ENCODE measurements around the gene TCN2.
"Not testable (repeated sequence)": the region's sequence is repeated elsewhere in the genome, so short reads cannot be mapped to it uniquely, and the experiment has no call there.

TCN2 gene

GRCh38 chr22:30606455-30607299, at the start of gene TCN2:
Gene TCN2 (plus strand): TSS chr22:30607174. CDS start chr22:30607332, 158 bp downstream.
- peak within 1 kb of the TSS; percentile 46 to 68 (median 58) for H3K4me3 ChIP-seq
- H3K27me3 ChIP-seq = no peaks in the 10 kb centered on the region
- no peaks in the 10 kb centered on the region for H4K20me1 ChIP-seq
- H3K4me2 ChIP-seq = peak within 1 kb of the TSS; percentile 83 to 99 (median 94)
- 0 out of 22 replicates have a peak, but pooled peaks cover 0 to 5% (median 0%) of the 10 kb centered on the region in 11 experiments for H3K36me3 ChIP-seq
- peak within 1 kb of the TSS; percentile 56 to 84 (median 80) for H3K27ac ChIP-seq
- H3K9ac ChIP-seq = peak within 1 kb of the TSS; percentile 68 to 80 (median 76)
- H3K4me1 ChIP-seq = peaks cover 60 to 68% (median 66%) of the 10 kb centered on the region in 10 experiments
- H3K9me3 ChIP-seq (replicated peaks in 1 of 11) = no peaks in the 10 kb centered on the region
- no peak for TF ChIP-seq Cebpa-rat (IDR thresholded peaks at IDR 0.05)

- H3K9ac ChIP-seq = no peak overlapping the region
- no peak overlapping the region for H3K4me2 ChIP-seq
- no peak for TF ChIP-seq Cebpa-rat (IDR thresholded peaks at IDR 0.05)
- no peaks in the 10 kb centered on the region for H4K20me1 ChIP-seq
- no peaks in the 10 kb centered on the region for H3K9me3 ChIP-seq (replicated peaks in 1 of 11)
- no peak overlapping the region for H3K4me3 ChIP-seq
- H3K27me3 ChIP-seq = no peaks in the 10 kb centered on the region
- no peaks in the 10 kb centered on the region for H3K36me3 ChIP-seq
- no peaks in the 10 kb centered on the region; a peak in 1 of 20 replicates for H3K4me1 ChIP-seq
- no peak overlapping the region for H3K27ac ChIP-seq
These were observed 49.7 kb upstream of the TCN2 start for GRCh38 chr22:30557243-30557642.

GRCh38 chr22:30559889-30560288, 47.1 kb upstream of the TCN2 start:
- H3K9me3 ChIP-seq (replicated peaks in 1 of 11) = no peaks in the 10 kb centered on the region
- no peaks in the 10 kb centered on the region for H3K27me3 ChIP-seq
- H3K9ac ChIP-seq = no peak overlapping the region
- no peaks in the 10 kb centered on the region; a peak in 2 of 20 replicates for H3K4me1 ChIP-seq
- no peaks in the 10 kb centered on the region for H3K36me3 ChIP-seq
- no peak for TF ChIP-seq Cebpa-rat (IDR thresholded peaks at IDR 0.05)
- H3K4me3 ChIP-seq = no peak overlapping the region
- no peak overlapping the region for H3K27ac ChIP-seq
- H4K20me1 ChIP-seq = peaks cover 0 to 7% (median 0%) of the 10 kb centered on the region in 11 experiments; a peak in 1 of 22 replicates
- H3K4me2 ChIP-seq = no peak overlapping the region

GRCh38 chr22:30560643-30561202, 46.3 kb upstream of the TCN2 start:
- not testable (repeated sequence) for H3K9me3 ChIP-seq (replicated peaks in 1 of 11); H3K4me1 ChIP-seq; H3K27me3 ChIP-seq; H3K4me2 ChIP-seq; H3K27ac ChIP-seq; H3K4me3 ChIP-seq; H3K36me3 ChIP-seq; H3K9ac ChIP-seq; H4K20me1 ChIP-seq

GRCh38 chr22:30561402-30562189, 45.4 kb upstream of the TCN2 start:
- Histone ChIP-seq H3K4me2 (peak overlapping the region in 1 of 11 experiments; percentile 14; a peak in 1 of 22 replicates), H3K9ac (no peak overlapping the region), H4K20me1 (peaks cover 0 to 7% (median 0%) of the 10 kb centered on the region in 11 experiments; a peak in 1 of 22 replicates), H3K9me3 (replicated peaks in 1 of 11) (no peaks in the 10 kb centered on the region), H3K36me3 (no peaks in the 10 kb centered on the region), H3K4me1 (no peaks in the 10 kb centered on the region; a peak in 2 of 20 replicates), H3K4me3 (no peak overlapping the region), H3K27ac (no peak overlapping the region), H3K27me3 (no peaks in the 10 kb centered on the region)
- no peak for TF ChIP-seq Cebpa-rat (IDR thresholded peaks at IDR 0.05)

GRCh38 chr22:30562366-30562765, 44.6 kb upstream of the TCN2 start:
- Histone ChIP-seq H3K27me3 (no peaks in the 10 kb centered on the region), H3K9ac (no peak overlapping the region), H4K20me1 (peaks cover 0 to 7% (median 0%) of the 10 kb centered on the region in 11 experiments; a peak in 1 of 22 replicates), H3K9me3 (replicated peaks in 1 of 11) (no peaks in the 10 kb centered on the region), H3K4me2 (no peak overlapping the region), H3K27ac (no peak overlapping the region), H3K4me3 (no peak overlapping the region), H3K36me3 (no peaks in the 10 kb centered on the region), H3K4me1 (no peaks in the 10 kb centered on the region; a peak in 2 of 20 replicates)
- TF ChIP-seq Cebpa-rat (IDR thresholded peaks at IDR 0.05) = no peak

- Histone ChIP-seq H3K4me2 (no peak overlapping the region), H3K9ac (no peak overlapping the region), H3K4me1 (no peaks in the 10 kb centered on the region; a peak in 2 of 20 replicates), H3K36me3 (no peaks in the 10 kb centered on the region), H4K20me1 (peaks cover 0 to 7% (median 0%) of the 10 kb centered on the region in 11 experiments; a peak in 2 of 22 replicates), H3K27ac (no peak overlapping the region), H3K9me3 (replicated peaks in 1 of 11) (no peaks in the 10 kb centered on the region), H3K27me3 (no peaks in the 10 kb centered on the region), H3K4me3 (no peak overlapping the region)
- no peak for TF ChIP-seq Cebpa-rat (IDR thresholded peaks at IDR 0.05)
These were observed 42.8 kb upstream of the TCN2 start for GRCh38 chr22:30564045-30564760.

GRCh38 chr22:30564761-30565119, 42.2 kb upstream of the TCN2 start:
- Histone ChIP-seq H3K27ac (no peak overlapping the region), H4K20me1 (peaks cover 0 to 7% (median 0%) of the 10 kb centered on the region in 11 experiments; a peak in 2 of 22 replicates), H3K4me1 (no peaks in the 10 kb centered on the region; a peak in 2 of 20 replicates), H3K4me3 (no peak overlapping the region), H3K9ac (no peak overlapping the region), H3K9me3 (replicated peaks in 1 of 11) (no peaks in the 10 kb centered on the region), H3K4me2 (no peak overlapping the region), H3K27me3 (no peaks in the 10 kb centered on the region), H3K36me3 (no peaks in the 10 kb centered on the region)
- no peak for TF ChIP-seq Cebpa-rat (IDR thresholded peaks at IDR 0.05)
